Panc1 (cell line): ENCODE measurements around the gene PCDHGB7. TPM values are rescaled to one million over a fixed set of nuclear protein-coding genes. Genes with fewer than 3 reads are reported as not detected.

ENCODE experiments used
- ATAC-seq: fragments of 200-7000 bp; cut with Tn5 transposase; 2 replicates; pipeline ENCODE4 v1.9.1; 2020; ENCODE audit warnings: mild to moderate bottlenecking, moderate library complexity
- BruUV-seq: library from RNA; stranded (reverse); fragments of 400-500 nt; replicated peaks from 2 replicates; lab custom pipeline; 2021; lab: Mats Ljungman, UMichigan
- CTCF ChIA-PET: fragments of 300-600 bp; sonication (Branson Sonifier 250); formaldehyde crosslinking; loops from one replicate; lab custom pipeline; 2022; ENCODE audit warnings: antibody characterized with exemption; lab: Charles Lee
- POLR2A ChIA-PET: fragments of 300-600 bp; sonication (Branson Sonifier 250); formaldehyde crosslinking; loops from one replicate; lab custom pipeline; 2022; ENCODE audit warnings: antibody characterized with exemption; lab: Charles Lee
- DNase-seq: peaks from one replicate; pipeline ENCODE4 v3.0.0-alpha.2; 2010; ENCODE audit warnings: low read depth, low spot score
- H3K27ac ChIP-seq: 2 replicates; pipeline ENCODE4 v1.5.1; 2011; ENCODE audit warnings: mild to moderate bottlenecking, low read length, inconsistent platforms
- H3K27me3 ChIP-seq: fragments of 200-500 bp; sonication (Bioruptor generic); 2 replicates; pipeline ENCODE4 v1.6.0; 2014; ENCODE audit warnings: low read length, inconsistent platforms; ENCODE audit not compliant: control insufficient read depth, insufficient read depth
- H3K36me3 ChIP-seq: fragments of 200-500 bp; sonication (Bioruptor generic); 2 replicates; pipeline ENCODE4 v1.5.1; 2014; ENCODE audit warnings: inconsistent platforms, mild to moderate bottlenecking, low read length, moderate library complexity; ENCODE audit not compliant: control insufficient read depth, insufficient read depth
- H3K4me1 ChIP-seq: 2 replicates; pipeline ENCODE4 v1.5.1; 2011; ENCODE audit warnings: inconsistent platforms, mild to moderate bottlenecking, low read length, moderate library complexity; ENCODE audit not compliant: control insufficient read depth, insufficient read depth
- H3K4me3 ChIP-seq, 2 experiments: 2 replicates each; pipeline ENCODE4 v1.5.1; 2011 to 2012; ENCODE audit warnings: low read depth in 2 of 2, low read length in 2 of 2, mild to moderate bottlenecking in 2 of 2, inconsistent platforms in 1 of 2, moderate library complexity in 1 of 2
- H3K9me3 ChIP-seq: fragments of 200-500 bp; sonication (Bioruptor generic); 2 replicates; pipeline ENCODE4 v1.5.1; 2014; ENCODE audit warnings: low read depth, mild to moderate bottlenecking, inconsistent platforms, low read length, moderate library complexity; ENCODE audit not compliant: control insufficient read depth, insufficient read depth
- CTCF ChIP-seq: fragments of 450-650 bp; IDR thresholded peaks from 2 replicates; pipeline ENCODE4 v1.5.1; 2017; ENCODE audit warnings: mild to moderate bottlenecking
- POLR2AphosphoS5 ChIP-seq: IDR thresholded peaks from 2 replicates; pipeline ENCODE4 v1.6.1; 2012; ENCODE audit warnings: mild to moderate bottlenecking, low read depth, low read length, moderate library complexity
- REST ChIP-seq, 2 experiments: IDR thresholded peaks; 2 replicates each; pipeline ENCODE4 v1.6.1; 2011 to 2012; ENCODE audit warnings: low read depth in 2 of 2, control low read depth in 1 of 2, low read length in 1 of 2, mild to moderate bottlenecking in 1 of 2, moderate library complexity in 1 of 2; ENCODE audit not compliant: insufficient read depth in 1 of 2
- SIN3A ChIP-seq: IDR thresholded peaks from 2 replicates; pipeline ENCODE4 v1.6.1; 2012; ENCODE audit warnings: low read depth, mild to moderate bottlenecking, low read length, moderate library complexity, borderline replicate concordance; ENCODE audit not compliant: insufficient read depth
- TCF7L2 ChIP-seq: IDR thresholded peaks from 2 replicates; pipeline ENCODE4 v1.6.1; 2011; ENCODE audit warnings: mild to moderate bottlenecking, low read depth, low read length, inconsistent platforms
- in situ Hi-C: cut with HindIII; loops from 2 replicates; pipeline ENCODE4 v1.10.0; 2016; ENCODE audit warnings: low sequenced_read_pairs, low pct_unique_long_range_greater_than_20kb
- intact Hi-C: fragments of 100-400 bp; cut with micrococcal nuclease; formaldehyde crosslinking; loops from one replicate; pipeline ENCODE4 v1.10.0; 2022; ENCODE audit not compliant: unreplicated experiment
- total RNA-seq: library from RNA; stranded (reverse); gene quantifications from one replicate; pipeline ENCODE4 v1.2.1, GENCODE V29; 2021; ENCODE audit not compliant: unreplicated experiment

Gene PCDHGB7
- total RNA-seq, 1 experiment from 2014 or later, result 6.7 TPM

- ATAC-seq, result no peak
- intact Hi-C loops, result loop anchor here (10.0 kb wide), 1 partner anchor 54 kb away; the partner anchor contains the start of gene PCDHGA5
- H3K27ac ChIP-seq, result no peak overlapping the region
- DNase-seq, result no peak
- H3K4me3 ChIP-seq, result no peak overlapping the region
- H3K36me3 ChIP-seq, result no peaks in the 10 kb centered on the region
- in situ Hi-C loops, result no loop called here
- TF ChIP-seq SIN3A, result no peak
- H3K27me3 ChIP-seq, result no peaks in the 10 kb centered on the region
- no peaks in the 10 kb centered on the region; the same call in 1 of the 2 replicates for H3K4me1 ChIP-seq
- CTCF ChIA-PET, result no interaction called here
- no TSS peak for BruUV-seq
- peaks cover 7% of the 10 kb centered on the region; the same call in 1 of the 2 replicates for H3K9me3 ChIP-seq
- POLR2A ChIA-PET, result no interaction called here
Observed at GRCh38 chr5:141419074-141419880, 1.8 kb downstream of the PCDHGB7 start.

GRCh38 chr5:141420855-141421488 is 3.5 kb downstream of the PCDHGB7 start, which contains the start of gene PCDHGA11:
Gene PCDHGA11 (plus strand): TSS chr5:141421051. CDS start chr5:141421228, 177 bp downstream.
- Histone ChIP-seq H3K4me1 (no peaks in the 10 kb centered on the region; the same call in 1 of the 2 replicates), H3K9me3 (peaks cover 14% of the 10 kb centered on the region; the same call in 1 of the 2 replicates), H3K36me3 (no peaks in the 10 kb centered on the region), H3K27me3 (no peaks in the 10 kb centered on the region), H3K27ac (no peak within 1 kb of the TSS), H3K4me3 (no peak within 1 kb of the TSS)
- no peak for ATAC-seq
- peak; percentile 60 for TF ChIP-seq CTCF
- no peak for TF ChIP-seq REST (IDR thresholded peaks at IDR 0.05; ENCODE audit: insufficient read depth in 1 of 2, low read depth in 2 of 2, low read length in 1 of 2)
- intact Hi-C loops (no loop called here), in situ Hi-C loops (no loop called here)
- POLR2A ChIA-PET, result no interaction called here
- CTCF ChIA-PET, result interaction anchor here (0.6 to 1.0 kb wide), 3 partner anchors 59 to 143 kb away, joined by 3 to 6 read pairs (median 6); no protein-coding TSS in a partner anchor
- DNase-seq, result no peak
- BruUV-seq, result no TSS peak

- peaks cover 15% of the 10 kb centered on the region; the same call in 1 of the 2 replicates for H3K9me3 ChIP-seq
- ChIA-PET CTCF (interaction anchor here (0.6 to 0.8 kb wide), 2 partner anchors 59 to 136 kb away, joined by 3 to 6 read pairs; no protein-coding TSS in a partner anchor), POLR2A (no interaction called here)
- intact Hi-C loops, result no loop called here
- TF ChIP-seq TCF7L2, result no peak
- no peak for TF ChIP-seq SIN3A
- TF ChIP-seq POLR2AphosphoS5, result no peak
- no peak for TF ChIP-seq CTCF
- TF ChIP-seq REST (IDR thresholded peaks at IDR 0.05; ENCODE audit: insufficient read depth in 1 of 2, low read depth in 2 of 2, low read length in 1 of 2), result no peak
- BruUV-seq, result no TSS peak
- no peak for DNase-seq
- H3K36me3 ChIP-seq, result no peaks in the 10 kb centered on the region
- no peaks in the 10 kb centered on the region for H3K27me3 ChIP-seq
- no peak overlapping the region for H3K4me3 ChIP-seq
- in situ Hi-C loops, result no loop called here
- ATAC-seq, result no peak
- no peak overlapping the region for H3K27ac ChIP-seq
- H3K4me1 ChIP-seq, result no peaks in the 10 kb centered on the region; the same call in 1 of the 2 replicates
Observed at GRCh38 chr5:141421489-141421855, 4.0 kb downstream of the PCDHGB7 start.
